ENCODE results near the gene ENTHD1.
"Not testable (repeated sequence)": the region's sequence is repeated elsewhere in the genome, so short reads cannot be mapped to it uniquely, and the experiment has no call there.

Gene ENTHD1

GRCh38 chr22:39883057-39883456 lies 10.5 kb downstream of the ENTHD1 start:
- Histone ChIP-seq H3K4me3 (ENCODE audit: low read length) (no peak overlapping the region), H4K20me1 (ENCODE audit: insufficient read depth, low read length) (no peaks in the 10 kb centered on the region), H3K27ac (ENCODE audit: low read length) (no peak overlapping the region), H3K79me2 (ENCODE audit: low read length) (no peaks in the 10 kb centered on the region), H3K36me3 (replicated peaks; ENCODE audit: low read depth, low read length) (no peaks in the 10 kb centered on the region), H2AFZ (ENCODE audit: low read depth, low read length) (no peak overlapping the region), H3K27me3 (ENCODE audit: low read depth, low read length) (peaks cover 32% of the 10 kb centered on the region), H3K4me1 (ENCODE audit: low read length) (no peaks in the 10 kb centered on the region), H3K9me3 (ENCODE audit: insufficient read depth, low read length) (no peaks in the 10 kb centered on the region), H3K4me2 (ENCODE audit: low read length) (no peak overlapping the region), H3K9ac (ENCODE audit: low read length) (no peak overlapping the region)
- no peak for TF ChIP-seq CTCF (IDR thresholded peaks at IDR 0.05; ENCODE audit: low read depth, low read length)
- TF ChIP-seq EZH2phosphoT487 (IDR thresholded peaks at IDR 0.05; ENCODE audit: low read depth) = no peak

DNA sequence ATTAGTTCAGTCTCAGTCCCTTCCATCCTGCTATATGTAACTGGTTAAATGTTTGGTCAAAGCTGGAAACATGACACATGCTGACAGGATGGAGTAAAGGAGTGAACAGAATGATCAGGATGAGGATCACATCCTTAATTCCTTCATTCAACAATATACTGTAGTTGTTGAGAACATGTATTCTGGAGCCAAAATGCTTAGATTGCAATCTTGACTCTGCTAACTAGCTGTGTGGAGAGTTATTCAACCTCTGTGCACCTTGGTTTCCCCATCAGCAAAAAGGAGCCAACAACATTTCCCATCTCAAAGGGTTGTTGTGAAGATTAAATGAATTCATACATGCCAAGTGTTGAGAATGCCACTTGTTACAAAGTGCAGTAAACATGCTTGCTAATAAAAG lies 12.8 kb downstream of the ENTHD1 start:
- Histone ChIP-seq H3K36me3 (replicated peaks; ENCODE audit: low read depth, low read length) (no peaks in the 10 kb centered on the region), H3K27ac (ENCODE audit: low read length) (no peak overlapping the region), H2AFZ (ENCODE audit: low read depth, low read length) (no peak overlapping the region), H4K20me1 (ENCODE audit: insufficient read depth, low read length) (no peaks in the 10 kb centered on the region), H3K27me3 (ENCODE audit: low read depth, low read length) (peaks cover 24% of the 10 kb centered on the region), H3K9ac (ENCODE audit: low read length) (no peak overlapping the region), H3K79me2 (ENCODE audit: low read length) (no peaks in the 10 kb centered on the region), H3K4me3 (ENCODE audit: low read length) (no peak overlapping the region), H3K9me3 (ENCODE audit: insufficient read depth, low read length) (no peaks in the 10 kb centered on the region), H3K4me1 (ENCODE audit: low read length) (no peaks in the 10 kb centered on the region), H3K4me2 (ENCODE audit: low read length) (no peak overlapping the region)
- no peak for TF ChIP-seq EZH2phosphoT487 (IDR thresholded peaks at IDR 0.05; ENCODE audit: low read depth)
- TF ChIP-seq CTCF (IDR thresholded peaks at IDR 0.05; ENCODE audit: low read depth, low read length) = no peak

DNA sequence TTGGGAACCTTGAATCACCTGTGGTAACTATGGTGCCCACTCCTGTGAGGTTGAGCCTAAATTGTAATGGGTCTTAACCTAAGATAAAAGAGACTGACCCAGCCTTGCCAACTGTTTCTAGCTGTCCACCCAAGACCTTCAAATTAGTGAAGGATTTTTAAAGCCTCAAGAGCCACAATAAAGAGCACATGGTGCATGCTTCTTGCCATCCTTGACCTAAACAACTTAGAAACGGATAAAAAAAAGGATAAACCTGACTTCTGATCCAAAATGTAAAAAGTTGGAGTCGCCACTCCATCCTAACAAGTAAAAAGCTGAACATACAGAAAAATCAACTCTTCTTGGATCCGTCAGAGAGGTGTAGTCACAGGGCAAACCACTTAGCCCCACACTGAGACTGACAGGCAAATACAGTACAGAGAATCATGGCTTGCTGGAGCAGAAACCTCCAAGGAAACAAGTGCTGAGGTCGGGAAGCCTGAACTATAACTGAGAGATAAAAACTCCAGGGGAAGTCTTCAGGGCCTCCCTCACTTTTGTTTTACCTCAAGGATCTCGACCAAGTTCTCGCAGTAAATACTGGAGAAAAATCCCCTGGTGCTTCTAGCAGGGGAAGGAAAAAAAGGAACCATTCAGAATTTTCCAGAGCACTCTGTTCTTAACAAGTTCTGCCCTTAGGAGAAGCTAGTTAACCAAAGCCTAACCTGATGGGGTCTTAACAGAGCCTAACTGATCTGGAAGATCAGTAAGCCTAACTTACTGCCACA lies 16.3 kb downstream of the ENTHD1 start:
- Histone ChIP-seq H3K4me1 (ENCODE audit: low read length) (no peaks in the 10 kb centered on the region), H3K4me2 (ENCODE audit: low read length) (no peak overlapping the region), H3K9ac (ENCODE audit: low read length) (no peak overlapping the region), H3K9me3 (ENCODE audit: insufficient read depth, low read length) (no peaks in the 10 kb centered on the region), H3K27ac (ENCODE audit: low read length) (no peak overlapping the region), H3K4me3 (ENCODE audit: low read length) (no peak overlapping the region), H3K27me3 (ENCODE audit: low read depth, low read length) (peaks cover 28% of the 10 kb centered on the region), H4K20me1 (ENCODE audit: insufficient read depth, low read length) (no peaks in the 10 kb centered on the region), H2AFZ (ENCODE audit: low read depth, low read length) (no peak overlapping the region), H3K79me2 (ENCODE audit: low read length) (no peaks in the 10 kb centered on the region), H3K36me3 (replicated peaks; ENCODE audit: low read depth, low read length) (no peaks in the 10 kb centered on the region)
- no peak for TF ChIP-seq EZH2phosphoT487 (IDR thresholded peaks at IDR 0.05; ENCODE audit: low read depth)
- no peak for TF ChIP-seq CTCF (IDR thresholded peaks at IDR 0.05; ENCODE audit: low read depth, low read length)

GRCh38 chr22:39875176-39875885 lies 18.2 kb downstream of the ENTHD1 start:
- not testable (repeated sequence) for H3K4me2 ChIP-seq (ENCODE audit: low read length); H3K4me3 ChIP-seq (ENCODE audit: low read length); H3K9me3 ChIP-seq (ENCODE audit: insufficient read depth, low read length)

More at GRCh38 chr22:39875176-39875885, 18.2 kb downstream of the ENTHD1 start:
- H3K79me2 ChIP-seq (ENCODE audit: low read length); H2AFZ ChIP-seq (ENCODE audit: low read depth, low read length); H3K27ac ChIP-seq (ENCODE audit: low read length); H3K4me1 ChIP-seq (ENCODE audit: low read length); H3K36me3 ChIP-seq (replicated peaks; ENCODE audit: low read depth, low read length); H4K20me1 ChIP-seq (ENCODE audit: insufficient read depth, low read length); H3K9ac ChIP-seq (ENCODE audit: low read length): not testable (repeated sequence)
- peaks cover 32% of the 10 kb centered on the region for H3K27me3 ChIP-seq (ENCODE audit: low read depth, low read length)

All from OCI-LY3 (cell line).